ACHN (cell line): ENCODE measurements around the gene HIVEP2.

Experiments
- DNase-seq: peaks from one replicate; pipeline ENCODE4 v3.0.0-alpha.2; 2015
- in situ Hi-C: cut with HindIII; loops from 2 replicates; pipeline ENCODE4 v1.10.0; 2017; ENCODE audit warnings: low sequenced_read_pairs, low pct_ligation_motif_present, low pct_unique_long_range_greater_than_20kb

HIVEP2 gene

GRCh38 chr6:142738731-142739130, 206.2 kb downstream of the HIVEP2 start:
- DNase-seq, result no peak
- in situ Hi-C loops, result no loop called here

GRCh38 chr6:142738035-142738396, 207.0 kb downstream of the HIVEP2 start:
- DNase-seq, result no peak
- in situ Hi-C loops, result no loop called here

GRCh38 chr6:142737368-142738034, 207.5 kb downstream of the HIVEP2 start:
- in situ Hi-C loops, result no loop called here
- no peak for DNase-seq

- in situ Hi-C loops, result no loop called here
- no peak for DNase-seq
Observed at GRCh38 chr6:142735204-142735603, 209.8 kb downstream of the HIVEP2 start.

GRCh38 chr6:142732790-142733189, 212.2 kb downstream of the HIVEP2 start:
- in situ Hi-C loops, result no loop called here
- no peak for DNase-seq

GRCh38 chr6:142731611-142732010, 213.4 kb downstream of the HIVEP2 start:
- DNase-seq, result no peak
- in situ Hi-C loops, result no loop called here

- DNase-seq, result no peak
- in situ Hi-C loops, result no loop called here
Observed at GRCh38 chr6:142729618-142730017, 215.4 kb downstream of the HIVEP2 start.

- in situ Hi-C loops, result no loop called here
- no peak for DNase-seq
Observed at GRCh38 chr6:142728910-142729481, 216.0 kb downstream of the HIVEP2 start.

GRCh38 chr6:142728364-142728763, 216.6 kb downstream of the HIVEP2 start:
- DNase-seq, result no peak
- in situ Hi-C loops, result no loop called here

- DNase-seq, result no peak
- in situ Hi-C loops, result no loop called here
Observed at GRCh38 chr6:142726616-142727015, 218.4 kb downstream of the HIVEP2 start.

- no peak for DNase-seq
- in situ Hi-C loops, result no loop called here
Observed at GRCh38 chr6:142725024-142725770, 219.8 kb downstream of the HIVEP2 start.

GRCh38 chr6:142722841-142723240, 222.1 kb downstream of the HIVEP2 start:
- in situ Hi-C loops, result no loop called here
- no peak for DNase-seq

- no peak for DNase-seq
- in situ Hi-C loops, result no loop called here
Observed at GRCh38 chr6:142722012-142722411, 223.0 kb downstream of the HIVEP2 start.

GRCh38 chr6:142721215-142721920, 223.6 kb downstream of the HIVEP2 start:
- in situ Hi-C loops, result no loop called here
- DNase-seq, result no peak

- DNase-seq, result no peak
- in situ Hi-C loops, result no loop called here
Observed at GRCh38 chr6:142718667-142719191, 226.2 kb downstream of the HIVEP2 start.

- no peak for DNase-seq
- in situ Hi-C loops, result no loop called here
Observed at GRCh38 chr6:142716097-142716496, 228.9 kb downstream of the HIVEP2 start.

- no peak for DNase-seq
- in situ Hi-C loops, result no loop called here
Observed at GRCh38 chr6:142714951-142715785, 229.8 kb downstream of the HIVEP2 start.

GRCh38 chr6:142713959-142714358, 231.0 kb downstream of the HIVEP2 start:
- in situ Hi-C loops, result no loop called here
- DNase-seq, result no peak
